ENCODE data around the gene PC.

- no peak for TF ChIP-seq CTCF (IDR thresholded peaks at IDR 0.05)
- no peak for TF ChIP-seq POLR2AphosphoS2 (conservative IDR thresholded peaks at IDR 0.05; ENCODE audit: low read length)
- TF ChIP-seq EP300 (IDR thresholded peaks at IDR 0.05) = no peak
- TF ChIP-seq POLR2A (IDR thresholded peaks at IDR 0.05; ENCODE audit: low read length) = no peak
- no peak for TF ChIP-seq GATA3 (IDR thresholded peaks at IDR 0.05; ENCODE audit: borderline replicate concordance)
- TF ChIP-seq TFCP2L1 (CRISPR knock-in tag; IDR thresholded peaks at IDR 0.05) = no peak
- no peak for TF ChIP-seq RAD21 (conservative IDR thresholded peaks at IDR 0.05 in 1 of 2, IDR thresholded peaks at IDR 0.05 in 1 of 2)
These were observed 147.5 kb downstream of the PC start for GRCh38 chr11:66810576-66811185.
